Mammary epithelial cell (primary cell): Measurements from ENCODE around the gene TOGARAM2.

Experiments used
- CTCF ChIP-seq, 2 donors: IDR thresholded peaks in 1 of 2; conservative IDR thresholded peaks in 1 of 2; 2 replicates each; pipeline ENCODE4 v1.5.1; 2011 to 2012; ENCODE audit warnings: inconsistent platforms in 2 of 2, low read length in 2 of 2, mild to moderate bottlenecking in 2 of 2, control low read depth in 1 of 2, low read depth in 1 of 2; ENCODE audit not compliant: insufficient read depth in 1 of 2; ENCODE audit errors: extremely low read depth in 1 of 2
- EZH2 ChIP-seq: IDR thresholded peaks from 2 replicates; pipeline ENCODE4 v1.6.1; 2012; ENCODE audit warnings: low read length, inconsistent platforms, borderline replicate concordance

- TF ChIP-seq EZH2 (no peak), CTCF (conservative IDR thresholded peaks at IDR 0.05 in 1 of 2, IDR thresholded peaks at IDR 0.05 in 1 of 2; ENCODE audit: extremely low read depth in 1 of 2, insufficient read depth in 1 of 2, low read depth in 1 of 2, low read length in 2 of 2) (no peak)
These were observed 36.8 kb downstream of the TOGARAM2 start for GRCh38 chr2:29017716-29018435.
